H9 (cell line): ENCODE results near the gene CTNNA1. TPM values are rescaled to one million over a fixed set of nuclear protein-coding genes. Genes with fewer than 3 reads are reported as not detected.

Experiments
- DNase-seq: peaks from one replicate; pipeline ENCODE4 v3.0.0-alpha.2; 2017
- H2AFZ ChIP-seq: one replicate; pipeline ENCODE4 v1.6.1; 2013; ENCODE audit warnings: mild to moderate bottlenecking, low read length, control low read depth, moderate library complexity
- H2AK5ac ChIP-seq: 2 replicates; pipeline ENCODE4 v1.6.1; 2013; ENCODE audit warnings: low read length, control low read depth, mixed read lengths; ENCODE audit not compliant: insufficient read length
- H2BK120ac ChIP-seq: one replicate; pipeline ENCODE4 v1.6.1; 2013; ENCODE audit warnings: low read depth, mild to moderate bottlenecking, low read length, control low read depth, inconsistent platforms; ENCODE audit not compliant: poor library complexity, severe bottlenecking
- H2BK12ac ChIP-seq: 2 replicates; pipeline ENCODE4 v1.6.1; 2013; ENCODE audit warnings: low read length, control low read depth, mixed read lengths, low read depth; ENCODE audit not compliant: insufficient read length
- H2BK15ac ChIP-seq: 2 replicates; pipeline ENCODE4 v1.6.1; 2013; ENCODE audit warnings: low read depth, low read length, control low read depth
- H2BK20ac ChIP-seq: one replicate; pipeline ENCODE4 v1.6.1; 2013; ENCODE audit warnings: low read depth, mild to moderate bottlenecking, low read length, control low read depth, inconsistent platforms; ENCODE audit not compliant: poor library complexity, severe bottlenecking
- H2BK5ac ChIP-seq: 2 replicates; pipeline ENCODE4 v1.6.1; 2013; ENCODE audit warnings: low read length, control low read depth, mixed read lengths; ENCODE audit not compliant: insufficient read length
- H3K14ac ChIP-seq: 2 replicates; pipeline ENCODE4 v1.6.1; 2013; ENCODE audit warnings: low read length, control low read depth; ENCODE audit not compliant: insufficient read depth
- H3K18ac ChIP-seq: 2 replicates; pipeline ENCODE4 v1.6.1; 2013; ENCODE audit warnings: low read depth, mild to moderate bottlenecking, mixed read lengths, low read length, control low read depth; ENCODE audit not compliant: insufficient read length
- H3K23ac ChIP-seq: 2 replicates; pipeline ENCODE4 v1.6.1; 2013; ENCODE audit warnings: low read length, control low read depth, mixed read lengths, low read depth; ENCODE audit not compliant: insufficient read length
- H3K23me2 ChIP-seq: 2 replicates; pipeline ENCODE4 v1.6.1; 2013; ENCODE audit warnings: low read depth, mild to moderate bottlenecking, mixed read lengths, low read length, control low read depth; ENCODE audit not compliant: insufficient read length, poor library complexity, severe bottlenecking
- H3K27ac ChIP-seq: 2 replicates; pipeline ENCODE4 v1.5.1; 2013; ENCODE audit warnings: low read length, control low read depth, mixed read lengths, low read depth; ENCODE audit not compliant: insufficient read length
- H3K27me3 ChIP-seq: 2 replicates; pipeline ENCODE4 v1.6.1; 2013; ENCODE audit warnings: low read length, control low read depth, inconsistent platforms; ENCODE audit not compliant: insufficient read depth
- H3K4ac ChIP-seq: 2 replicates; pipeline ENCODE4 v1.6.1; 2013; ENCODE audit warnings: low read depth, mild to moderate bottlenecking, control low read depth, inconsistent platforms, low read length, moderate library complexity
- H3K4me1 ChIP-seq: 2 replicates; pipeline ENCODE4 v1.6.1; 2013; ENCODE audit warnings: low read length, control low read depth, inconsistent platforms; ENCODE audit not compliant: insufficient read depth
- H3K4me2 ChIP-seq: 2 replicates; pipeline ENCODE4 v1.6.1; 2013; ENCODE audit warnings: low read length, control low read depth, mixed read lengths; ENCODE audit not compliant: insufficient read length, insufficient read depth
- H3K56ac ChIP-seq: 2 replicates; pipeline ENCODE4 v1.6.1; 2013; ENCODE audit warnings: low read depth, mild to moderate bottlenecking, mixed read lengths, low read length, control low read depth; ENCODE audit not compliant: insufficient read length
- H3K79me1 ChIP-seq: 2 replicates; pipeline ENCODE4 v1.6.1; 2013; ENCODE audit warnings: low read depth, mild to moderate bottlenecking, moderate library complexity, low read length, control low read depth, inconsistent platforms; ENCODE audit not compliant: insufficient read depth, poor library complexity, severe bottlenecking
- H3K79me2 ChIP-seq: 2 replicates; pipeline ENCODE4 v1.6.1; 2013; ENCODE audit warnings: low read length, control low read depth, inconsistent platforms; ENCODE audit not compliant: insufficient read depth
- H3K9ac ChIP-seq: 2 replicates; pipeline ENCODE4 v1.6.1; 2013; ENCODE audit warnings: low read length, control low read depth, mixed read lengths; ENCODE audit not compliant: insufficient read length; ENCODE audit errors: extremely low read depth
- H3K9me3 ChIP-seq: one replicate; pipeline ENCODE4 v1.6.1; 2013; ENCODE audit warnings: low read depth, low read length, inconsistent platforms; ENCODE audit not compliant: control insufficient read depth
- H3T11ph ChIP-seq: one replicate; pipeline ENCODE4 v1.6.1; 2013; ENCODE audit warnings: mild to moderate bottlenecking, low read length, control low read depth, inconsistent platforms
- H4K20me1 ChIP-seq: one replicate; pipeline ENCODE4 v1.6.1; 2013; ENCODE audit not compliant: control insufficient read depth, insufficient read length, insufficient read depth
- H4K5ac ChIP-seq: 2 replicates; pipeline ENCODE4 v1.6.1; 2013; ENCODE audit warnings: low read depth, mild to moderate bottlenecking, mixed read lengths, low read length, control low read depth; ENCODE audit not compliant: insufficient read length
- H4K8ac ChIP-seq: replicated peaks from 2 replicates; pipeline ENCODE4 v1.6.1; 2013; ENCODE audit warnings: low read length, control low read depth, mixed read lengths, low read depth; ENCODE audit not compliant: insufficient read length
- H4K91ac ChIP-seq: 2 replicates; pipeline ENCODE4 v1.6.1; 2013; ENCODE audit warnings: low read depth, mild to moderate bottlenecking, moderate library complexity, mixed read lengths, low read length, control low read depth; ENCODE audit not compliant: insufficient read length
- H3K27ac Mint-ChIP-seq, 3 experiments: 2 replicates in 2 of 3; 3 replicates in 1 of 3; pipeline ENCODE4 v1.8.0; 2020 to 2021; ENCODE audit warnings: mixed read lengths in 3 of 3, mild to moderate bottlenecking in 1 of 3, moderate library complexity in 1 of 3
- H3K27me3 Mint-ChIP-seq: 2 replicates; pipeline ENCODE4 v1.8.0; 2021; ENCODE audit warnings: low read depth, mild to moderate bottlenecking, moderate library complexity, mixed read lengths
- H3K36me3 Mint-ChIP-seq, 3 experiments: 2 replicates in 2 of 3; 3 replicates in 1 of 3; pipeline ENCODE4 v1.8.0; 2020 to 2021; ENCODE audit warnings: low read depth in 3 of 3, mixed read lengths in 3 of 3; ENCODE audit not compliant: insufficient read depth in 1 of 3
- H3K4me1 Mint-ChIP-seq, 2 experiments: 2 replicates each; pipeline ENCODE4 v1.8.0; 2020; ENCODE audit warnings: mixed read lengths in 2 of 2
- H3K4me3 Mint-ChIP-seq, 2 experiments: 2 replicates in 1 of 2; 3 replicates in 1 of 2; pipeline ENCODE4 v1.8.0; 2020 to 2021; ENCODE audit warnings: mild to moderate bottlenecking in 2 of 2, mixed read lengths in 2 of 2, moderate library complexity in 1 of 2
- H3K9me3 Mint-ChIP-seq, 2 experiments: 2 replicates in 1 of 2; 3 replicates in 1 of 2; pipeline ENCODE4 v1.8.0; 2020; ENCODE audit warnings: mild to moderate bottlenecking in 2 of 2, mixed read lengths in 2 of 2, moderate library complexity in 1 of 2
- WGBS: extraction: QIAGEN DNeasy Blood & Tissue Kit; methylation state at CpG from one replicate; pipeline ENCODE4 v1.1.7; 2013; ENCODE audit warnings: missing lambda C conversion rate, low lambda C conversion rate, mixed read lengths; ENCODE audit not compliant: insufficient read length; ENCODE audit errors: extremely low coverage; 5-methylcytosine and 5-hydroxymethylcytosine counted together
- total RNA-seq: library from RNA; stranded (reverse); gene quantifications from 2 replicates; pipeline ENCODE4 v1.2.1, GENCODE V29; 2021
- TF ChIP-seq, protein P1 (sequence below): fragments of 200-600 bp; sonication (generic); conservative IDR thresholded peaks from 3 replicates; pipeline ENCODE4 v1.8.0; 2021; ENCODE audit warnings: antibody characterized with exemption, mild to moderate bottlenecking

Gene CTNNA1
- total RNA-seq, 1 experiment from 2014 or later = 354 TPM

DNA sequence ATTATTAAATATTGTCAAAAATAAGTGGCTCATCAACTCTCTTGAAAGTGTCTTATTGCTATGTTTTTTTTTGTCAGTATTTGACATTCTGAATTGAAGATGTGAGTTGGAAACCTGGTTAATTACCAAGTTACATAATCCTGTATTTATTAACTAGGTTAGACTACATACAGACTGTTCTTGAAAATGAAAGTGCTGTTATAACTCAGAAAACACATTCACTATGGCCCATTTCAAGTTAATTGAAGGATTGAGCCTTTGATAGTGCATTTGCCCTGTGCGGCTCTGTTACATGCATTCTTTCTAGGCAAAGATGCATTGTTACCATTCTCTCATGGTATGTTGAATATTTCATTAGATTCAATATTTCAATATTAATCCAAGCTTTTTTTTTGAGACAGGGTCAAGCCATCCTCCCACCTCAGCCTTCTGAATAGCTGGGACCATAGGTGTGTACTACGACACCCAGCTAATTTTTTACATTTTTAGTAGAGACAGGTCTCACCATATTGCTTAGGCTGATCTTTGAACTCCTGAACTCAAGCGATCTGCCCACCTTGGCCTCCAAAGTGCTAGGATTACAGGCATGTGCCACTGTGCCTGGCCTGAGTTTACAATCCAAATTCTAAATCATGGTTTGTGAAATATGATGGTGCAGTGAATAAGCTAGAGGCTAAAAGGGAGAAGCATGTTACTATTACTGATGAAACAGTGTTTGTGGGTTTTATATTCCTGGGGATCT, 10.0 kb downstream of the CTNNA1 start:
- H3K4me3 Mint-ChIP-seq = no peak overlapping the region

More for the DNA sequence above, 10.0 kb downstream of the CTNNA1 start:
- Histone ChIP-seq H4K5ac (no peak overlapping the region), H3T11ph (no peak overlapping the region), H2BK20ac (no peak overlapping the region), H3K27me3 (no peaks in the 10 kb centered on the region), H3K9me3 (no peaks in the 10 kb centered on the region), H2BK12ac (no peak overlapping the region), H3K23ac (no peak overlapping the region), H3K23me2 (no peaks in the 10 kb centered on the region), H3K27ac (no peak overlapping the region), H3K18ac (no peak overlapping the region), H4K8ac (no peak overlapping the region), H2BK15ac (no peak overlapping the region), H3K14ac (no peak overlapping the region), H3K9ac (no peak overlapping the region), H2AFZ (no peak overlapping the region), H2AK5ac (no peak overlapping the region), H4K20me1 (peaks cover 3% of the 10 kb centered on the region), H3K79me2 (peaks cover 52% of the 10 kb centered on the region; the same call in 1 of the 2 replicates), H3K4me2 (no peak overlapping the region), H2BK5ac (no peak overlapping the region), H3K79me1 (peaks cover 7% of the 10 kb centered on the region), H3K4me1 (no peaks in the 10 kb centered on the region; the same call in 1 of the 2 replicates), H3K4ac (no peak overlapping the region), H2BK120ac (no peak overlapping the region), H3K56ac (no peak overlapping the region), H4K91ac (no peak overlapping the region)
- Mint-ChIP-seq H3K36me3 (peaks cover 11 to 44% (median 31%) of the 10 kb centered on the region in 3 experiments), H3K27me3 (no peaks in the 10 kb centered on the region), H3K4me1 (peaks cover 30 to 43% of the 10 kb centered on the region in 2 experiments), H3K27ac (peak overlapping the region; percentile 24 to 86 (median 57); a peak in 4 of 7 replicates), H3K9me3 (peaks cover 9 to 10% of the 10 kb centered on the region in 2 experiments)
- no CpG with 5 or more reads among the region's 3 CpGs for WGBS
- TF ChIP-seq, protein P1, sequence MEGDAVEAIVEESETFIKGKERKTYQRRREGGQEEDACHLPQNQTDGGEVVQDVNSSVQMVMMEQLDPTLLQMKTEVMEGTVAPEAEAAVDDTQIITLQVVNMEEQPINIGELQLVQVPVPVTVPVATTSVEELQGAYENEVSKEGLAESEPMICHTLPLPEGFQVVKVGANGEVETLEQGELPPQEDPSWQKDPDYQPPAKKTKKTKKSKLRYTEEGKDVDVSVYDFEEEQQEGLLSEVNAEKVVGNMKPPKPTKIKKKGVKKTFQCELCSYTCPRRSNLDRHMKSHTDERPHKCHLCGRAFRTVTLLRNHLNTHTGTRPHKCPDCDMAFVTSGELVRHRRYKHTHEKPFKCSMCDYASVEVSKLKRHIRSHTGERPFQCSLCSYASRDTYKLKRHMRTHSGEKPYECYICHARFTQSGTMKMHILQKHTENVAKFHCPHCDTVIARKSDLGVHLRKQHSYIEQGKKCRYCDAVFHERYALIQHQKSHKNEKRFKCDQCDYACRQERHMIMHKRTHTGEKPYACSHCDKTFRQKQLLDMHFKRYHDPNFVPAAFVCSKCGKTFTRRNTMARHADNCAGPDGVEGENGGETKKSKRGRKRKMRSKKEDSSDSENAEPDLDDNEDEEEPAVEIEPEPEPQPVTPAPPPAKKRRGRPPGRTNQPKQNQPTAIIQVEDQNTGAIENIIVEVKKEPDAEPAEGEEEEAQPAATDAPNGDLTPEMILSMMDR = no peak
- no peak for DNase-seq
